ENCODE data around the gene SEMA6D. TPM values are rescaled to one million over a fixed set of nuclear protein-coding genes. Genes with fewer than 3 reads are reported as not detected.

The SEMA6D gene
- total RNA-seq, 1 donor from 2014 or later, result 7.1 TPM

GRCh38 chr15:47743886-47744285, 26.6 kb downstream of the SEMA6D start:
- no peak for DNase-seq (ENCODE audit: low read depth)

- no peak for DNase-seq (ENCODE audit: low read depth)
Observed at GRCh38 chr15:47744496-47744895, 27.2 kb downstream of the SEMA6D start.

GRCh38 chr15:47744973-47745372, 27.7 kb downstream of the SEMA6D start:
- no peak for DNase-seq (ENCODE audit: low read depth)

- DNase-seq (ENCODE audit: low read depth), result no peak
Observed at GRCh38 chr15:47746516-47746915, 29.2 kb downstream of the SEMA6D start.

- peak; percentile 93 for DNase-seq (ENCODE audit: low read depth)
Observed at GRCh38 chr15:47750030-47750739, 32.9 kb downstream of the SEMA6D start.

- no peak for DNase-seq (ENCODE audit: low read depth)
Observed at GRCh38 chr15:47750740-47751262, 33.5 kb downstream of the SEMA6D start.

- no peak for DNase-seq (ENCODE audit: low read depth)
Observed at GRCh38 chr15:47753591-47753990, 36.3 kb downstream of the SEMA6D start.

- no peak for DNase-seq (ENCODE audit: low read depth)
Observed at GRCh38 chr15:47754312-47754711, 37.0 kb downstream of the SEMA6D start.

- DNase-seq (ENCODE audit: low read depth), result no peak
Observed at GRCh38 chr15:47755941-47756340, 38.6 kb downstream of the SEMA6D start.

- DNase-seq (ENCODE audit: low read depth), result peak; percentile 75
Observed at GRCh38 chr15:47756872-47757271, 39.6 kb downstream of the SEMA6D start.

GRCh38 chr15:47757331-47757730, 40.0 kb downstream of the SEMA6D start:
- no peak for DNase-seq (ENCODE audit: low read depth)

- peak; percentile 90 for DNase-seq (ENCODE audit: low read depth)
Observed at GRCh38 chr15:47762621-47763020, 45.3 kb downstream of the SEMA6D start.

- DNase-seq (ENCODE audit: low read depth), result no peak
Observed at GRCh38 chr15:47764666-47765065, 47.4 kb downstream of the SEMA6D start.

GRCh38 chr15:47766406-47766805, 49.1 kb downstream of the SEMA6D start:
- no peak for DNase-seq (ENCODE audit: low read depth)

GRCh38 chr15:47767035-47767434, 49.7 kb downstream of the SEMA6D start:
- no peak for DNase-seq (ENCODE audit: low read depth)

- DNase-seq (ENCODE audit: low read depth), result no peak
Observed at GRCh38 chr15:47768735-47769134, 51.4 kb downstream of the SEMA6D start.

- no peak for DNase-seq (ENCODE audit: low read depth)
Observed at GRCh38 chr15:47769166-47769565, 51.9 kb downstream of the SEMA6D start.

- peak; percentile 84 for DNase-seq (ENCODE audit: low read depth)
Observed at GRCh38 chr15:47773143-47773542, 55.8 kb downstream of the SEMA6D start.

- DNase-seq (ENCODE audit: low read depth), result no peak
Observed at GRCh38 chr15:47778263-47778770, 61.0 kb downstream of the SEMA6D start.

- no peak for DNase-seq (ENCODE audit: low read depth)
Observed at GRCh38 chr15:47780971-47781370, 63.7 kb downstream of the SEMA6D start.

GRCh38 chr15:47781527-47781926, 64.2 kb downstream of the SEMA6D start:
- no peak for DNase-seq (ENCODE audit: low read depth)

- no peak for DNase-seq (ENCODE audit: low read depth)
Observed at GRCh38 chr15:47784820-47785219, 67.5 kb downstream of the SEMA6D start.

- DNase-seq (ENCODE audit: low read depth), result no peak
Observed at GRCh38 chr15:47786371-47786770, 69.1 kb downstream of the SEMA6D start.

GRCh38 chr15:47787875-47788274, 70.6 kb downstream of the SEMA6D start:
- DNase-seq (ENCODE audit: low read depth), result no peak

Data from renal cortical epithelial cell (primary cell).